K562 (cell line): ENCODE data around the gene ERGIC1. TPM values are rescaled to one million over a fixed set of nuclear protein-coding genes. Genes with fewer than 3 reads are reported as not detected.

Experiments
- ARID1B ChIP-seq: fragments of 450-650 bp; IDR thresholded peaks from 2 replicates; pipeline ENCODE4 v1.6.1; 2016; ENCODE audit warnings: antibody characterized with exemption, mild to moderate bottlenecking, inconsistent platforms
- ERF ChIP-seq: fragments of 450-650 bp; formaldehyde crosslinking; IDR thresholded peaks from 2 replicates; pipeline ENCODE4 v1.4.0; 2020; ENCODE audit warnings: mild to moderate bottlenecking, mixed read lengths
- FOS ChIP-seq: IDR thresholded peaks from 3 replicates; pipeline ENCODE4 v1.6.1; 2011; ENCODE audit not compliant: insufficient read length; ENCODE audit errors: extremely low read depth
- HSF4 ChIP-seq: fragments of 250-450 bp; sonication (Bioruptor Pico); IDR thresholded peaks from 2 replicates; pipeline ENCODE4 v2.1.2; 2022; ENCODE audit warnings: mild to moderate bottlenecking, moderate library complexity, borderline replicate concordance
- KDM5B ChIP-seq: fragments of 200-600 bp; sonication (generic); IDR thresholded peaks from 2 replicates; pipeline ENCODE4 v1.6.1; 2012; ENCODE audit warnings: low read depth, mild to moderate bottlenecking, moderate library complexity, low read length, control low read depth, inconsistent platforms; ENCODE audit not compliant: insufficient replicate concordance
- POLR2AphosphoS5 ChIP-seq: IDR thresholded peaks from 2 replicates; pipeline ENCODE4 v1.6.1; 2011; ENCODE audit warnings: mild to moderate bottlenecking, low read depth, low read length, moderate library complexity; ENCODE audit not compliant: control insufficient read depth, insufficient read depth
- RAD51 ChIP-seq: fragments of 450-650 bp; IDR thresholded peaks from 2 replicates; pipeline ENCODE4 v1.7.1; 2016; ENCODE audit warnings: low read depth, mild to moderate bottlenecking, borderline replicate concordance
- TAF1 ChIP-seq: IDR thresholded peaks from 2 replicates; pipeline ENCODE4 v1.6.1; 2011; ENCODE audit warnings: mild to moderate bottlenecking, low read length, moderate library complexity; ENCODE audit not compliant: insufficient read depth, control insufficient read depth, severe bottlenecking; ENCODE audit errors: extremely low read depth
- ZNF12 ChIP-seq: sonication (generic); formaldehyde crosslinking; IDR thresholded peaks from 2 replicates; pipeline ENCODE4 v1.4.0; 2020; ENCODE audit warnings: mild to moderate bottlenecking, missing genetic modification reagents
- ZNF212 ChIP-seq: fragments of 450-650 bp; formaldehyde crosslinking; IDR thresholded peaks from 2 replicates; pipeline ENCODE4 v1.4.0; 2020; ENCODE audit warnings: mild to moderate bottlenecking
- ZNF589 ChIP-seq: fragments of 200-800 bp; sonication (Bioruptor generic); IDR thresholded peaks from 2 replicates; pipeline ENCODE4 v1.6.1; 2016; ENCODE audit warnings: low read depth, missing genetic modification characterization, missing compliant biosample characterization
- polyA plus RNA-seq, 8 experiments: library from polyadenylated mRNA; depleted of rRNA in 4 of 8; stranded (reverse) in 5 of 8; unstranded in 3 of 8; fragments of >200 nt; fragmentation: Nextera tagmentation in 2 of 8; fragmentation: Illumina TruSeq in 1 of 8; extraction: Ambion mirVana in 2 of 8; extraction: Trizol in 1 of 8; gene quantifications; 2 replicates each; pipeline versions ENCODE4 v1.2.1 to v1.2.3, GENCODE V29; 2011 to 2014; ENCODE audit warnings: inconsistent platforms in 1 of 8, missing spikeins in 1 of 8
- total RNA-seq, 7 experiments: library from RNA; depleted of rRNA in 6 of 7; stranded (reverse); fragments of >200 nt in 6 of 7; fragmentation: Illumina TruSeq in 2 of 7; extraction: Trizol in 2 of 7; gene quantifications; 2 replicates each; pipeline versions ENCODE4 v1.2.1 to v1.2.3, GENCODE V29; 2011 to 2021; ENCODE audit warnings: low replicate concordance in 1 of 7
- TF ChIP-seq, protein P1 (sequence below): fragments of 450-650 bp; IDR thresholded peaks from 2 replicates; pipeline ENCODE4 v1.6.1; 2016; ENCODE audit warnings: mild to moderate bottlenecking, moderate library complexity
- TF ChIP-seq, protein P2 (sequence below): fragments of 200-400 bp; formaldehyde crosslinking; IDR thresholded peaks from 2 replicates; pipeline ENCODE4 v1.6.1; 2017; ENCODE audit warnings: mild to moderate bottlenecking, low read depth, low read length, moderate library complexity

The ERGIC1 gene
- total and polyA plus RNA-seq, 9 of the 15 experiments (the other 6 are each of a cell fraction or from before 2014, with no cell fraction given): 5.5 to 68.4 (median 36.4) TPM

DNA sequence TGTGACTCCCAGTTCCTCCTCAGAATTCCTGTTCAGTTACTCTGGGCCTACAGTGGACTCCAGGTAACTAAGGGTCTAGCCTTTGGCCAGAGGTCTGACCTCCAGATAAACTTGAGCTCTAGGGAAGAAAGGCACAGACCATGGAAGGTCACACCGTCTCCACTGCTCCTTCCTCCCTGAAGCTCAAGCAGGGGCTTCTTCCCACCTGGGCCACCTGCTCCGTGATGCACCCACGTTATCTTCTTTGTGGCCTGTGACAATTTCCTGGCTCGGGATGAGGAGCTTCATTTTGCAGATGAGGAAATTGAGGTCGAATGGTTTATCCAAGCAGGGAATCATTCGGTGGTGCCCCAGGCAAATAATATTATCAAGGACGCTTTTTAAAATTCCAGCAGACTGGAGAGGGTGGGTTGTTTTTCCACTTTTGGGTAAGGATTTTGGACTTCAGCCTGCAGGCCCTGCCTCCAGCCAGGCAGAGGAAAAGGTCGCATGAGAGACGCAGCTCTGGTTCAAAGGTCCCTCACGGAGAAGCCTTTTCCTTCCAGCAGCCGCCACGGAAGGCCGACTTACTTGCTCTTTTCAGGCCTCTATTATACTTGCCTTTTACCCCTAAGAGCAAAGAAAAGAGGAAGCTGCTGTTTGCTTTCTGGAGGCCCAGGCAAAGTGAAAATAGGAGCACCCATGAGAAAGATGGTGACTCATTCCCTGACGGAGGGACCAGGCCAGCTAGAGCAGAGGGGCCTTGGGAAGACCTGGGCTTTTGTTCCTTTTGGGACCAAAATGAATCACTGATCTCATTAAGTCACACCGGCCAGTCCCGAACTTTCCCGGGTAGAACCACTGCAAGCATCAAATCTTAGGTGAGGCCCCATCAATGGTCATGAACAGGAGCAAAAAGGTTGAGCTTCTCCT is 40.2 kb upstream of the ERGIC1 start (continued):
- TF ChIP-seq, protein P1, sequence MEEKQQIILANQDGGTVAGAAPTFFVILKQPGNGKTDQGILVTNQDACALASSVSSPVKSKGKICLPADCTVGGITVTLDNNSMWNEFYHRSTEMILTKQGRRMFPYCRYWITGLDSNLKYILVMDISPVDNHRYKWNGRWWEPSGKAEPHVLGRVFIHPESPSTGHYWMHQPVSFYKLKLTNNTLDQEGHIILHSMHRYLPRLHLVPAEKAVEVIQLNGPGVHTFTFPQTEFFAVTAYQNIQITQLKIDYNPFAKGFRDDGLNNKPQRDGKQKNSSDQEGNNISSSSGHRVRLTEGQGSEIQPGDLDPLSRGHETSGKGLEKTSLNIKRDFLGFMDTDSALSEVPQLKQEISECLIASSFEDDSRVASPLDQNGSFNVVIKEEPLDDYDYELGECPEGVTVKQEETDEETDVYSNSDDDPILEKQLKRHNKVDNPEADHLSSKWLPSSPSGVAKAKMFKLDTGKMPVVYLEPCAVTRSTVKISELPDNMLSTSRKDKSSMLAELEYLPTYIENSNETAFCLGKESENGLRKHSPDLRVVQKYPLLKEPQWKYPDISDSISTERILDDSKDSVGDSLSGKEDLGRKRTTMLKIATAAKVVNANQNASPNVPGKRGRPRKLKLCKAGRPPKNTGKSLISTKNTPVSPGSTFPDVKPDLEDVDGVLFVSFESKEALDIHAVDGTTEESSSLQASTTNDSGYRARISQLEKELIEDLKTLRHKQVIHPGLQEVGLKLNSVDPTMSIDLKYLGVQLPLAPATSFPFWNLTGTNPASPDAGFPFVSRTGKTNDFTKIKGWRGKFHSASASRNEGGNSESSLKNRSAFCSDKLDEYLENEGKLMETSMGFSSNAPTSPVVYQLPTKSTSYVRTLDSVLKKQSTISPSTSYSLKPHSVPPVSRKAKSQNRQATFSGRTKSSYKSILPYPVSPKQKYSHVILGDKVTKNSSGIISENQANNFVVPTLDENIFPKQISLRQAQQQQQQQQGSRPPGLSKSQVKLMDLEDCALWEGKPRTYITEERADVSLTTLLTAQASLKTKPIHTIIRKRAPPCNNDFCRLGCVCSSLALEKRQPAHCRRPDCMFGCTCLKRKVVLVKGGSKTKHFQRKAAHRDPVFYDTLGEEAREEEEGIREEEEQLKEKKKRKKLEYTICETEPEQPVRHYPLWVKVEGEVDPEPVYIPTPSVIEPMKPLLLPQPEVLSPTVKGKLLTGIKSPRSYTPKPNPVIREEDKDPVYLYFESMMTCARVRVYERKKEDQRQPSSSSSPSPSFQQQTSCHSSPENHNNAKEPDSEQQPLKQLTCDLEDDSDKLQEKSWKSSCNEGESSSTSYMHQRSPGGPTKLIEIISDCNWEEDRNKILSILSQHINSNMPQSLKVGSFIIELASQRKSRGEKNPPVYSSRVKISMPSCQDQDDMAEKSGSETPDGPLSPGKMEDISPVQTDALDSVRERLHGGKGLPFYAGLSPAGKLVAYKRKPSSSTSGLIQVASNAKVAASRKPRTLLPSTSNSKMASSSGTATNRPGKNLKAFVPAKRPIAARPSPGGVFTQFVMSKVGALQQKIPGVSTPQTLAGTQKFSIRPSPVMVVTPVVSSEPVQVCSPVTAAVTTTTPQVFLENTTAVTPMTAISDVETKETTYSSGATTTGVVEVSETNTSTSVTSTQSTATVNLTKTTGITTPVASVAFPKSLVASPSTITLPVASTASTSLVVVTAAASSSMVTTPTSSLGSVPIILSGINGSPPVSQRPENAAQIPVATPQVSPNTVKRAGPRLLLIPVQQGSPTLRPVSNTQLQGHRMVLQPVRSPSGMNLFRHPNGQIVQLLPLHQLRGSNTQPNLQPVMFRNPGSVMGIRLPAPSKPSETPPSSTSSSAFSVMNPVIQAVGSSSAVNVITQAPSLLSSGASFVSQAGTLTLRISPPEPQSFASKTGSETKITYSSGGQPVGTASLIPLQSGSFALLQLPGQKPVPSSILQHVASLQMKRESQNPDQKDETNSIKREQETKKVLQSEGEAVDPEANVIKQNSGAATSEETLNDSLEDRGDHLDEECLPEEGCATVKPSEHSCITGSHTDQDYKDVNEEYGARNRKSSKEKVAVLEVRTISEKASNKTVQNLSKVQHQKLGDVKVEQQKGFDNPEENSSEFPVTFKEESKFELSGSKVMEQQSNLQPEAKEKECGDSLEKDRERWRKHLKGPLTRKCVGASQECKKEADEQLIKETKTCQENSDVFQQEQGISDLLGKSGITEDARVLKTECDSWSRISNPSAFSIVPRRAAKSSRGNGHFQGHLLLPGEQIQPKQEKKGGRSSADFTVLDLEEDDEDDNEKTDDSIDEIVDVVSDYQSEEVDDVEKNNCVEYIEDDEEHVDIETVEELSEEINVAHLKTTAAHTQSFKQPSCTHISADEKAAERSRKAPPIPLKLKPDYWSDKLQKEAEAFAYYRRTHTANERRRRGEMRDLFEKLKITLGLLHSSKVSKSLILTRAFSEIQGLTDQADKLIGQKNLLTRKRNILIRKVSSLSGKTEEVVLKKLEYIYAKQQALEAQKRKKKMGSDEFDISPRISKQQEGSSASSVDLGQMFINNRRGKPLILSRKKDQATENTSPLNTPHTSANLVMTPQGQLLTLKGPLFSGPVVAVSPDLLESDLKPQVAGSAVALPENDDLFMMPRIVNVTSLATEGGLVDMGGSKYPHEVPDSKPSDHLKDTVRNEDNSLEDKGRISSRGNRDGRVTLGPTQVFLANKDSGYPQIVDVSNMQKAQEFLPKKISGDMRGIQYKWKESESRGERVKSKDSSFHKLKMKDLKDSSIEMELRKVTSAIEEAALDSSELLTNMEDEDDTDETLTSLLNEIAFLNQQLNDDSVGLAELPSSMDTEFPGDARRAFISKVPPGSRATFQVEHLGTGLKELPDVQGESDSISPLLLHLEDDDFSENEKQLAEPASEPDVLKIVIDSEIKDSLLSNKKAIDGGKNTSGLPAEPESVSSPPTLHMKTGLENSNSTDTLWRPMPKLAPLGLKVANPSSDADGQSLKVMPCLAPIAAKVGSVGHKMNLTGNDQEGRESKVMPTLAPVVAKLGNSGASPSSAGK: no peak
- no peak for TF ChIP-seq RAD51
- no peak for TF ChIP-seq POLR2AphosphoS5
- TF ChIP-seq ERF (CRISPR knock-in tag): no peak
- TF ChIP-seq, protein P2, sequence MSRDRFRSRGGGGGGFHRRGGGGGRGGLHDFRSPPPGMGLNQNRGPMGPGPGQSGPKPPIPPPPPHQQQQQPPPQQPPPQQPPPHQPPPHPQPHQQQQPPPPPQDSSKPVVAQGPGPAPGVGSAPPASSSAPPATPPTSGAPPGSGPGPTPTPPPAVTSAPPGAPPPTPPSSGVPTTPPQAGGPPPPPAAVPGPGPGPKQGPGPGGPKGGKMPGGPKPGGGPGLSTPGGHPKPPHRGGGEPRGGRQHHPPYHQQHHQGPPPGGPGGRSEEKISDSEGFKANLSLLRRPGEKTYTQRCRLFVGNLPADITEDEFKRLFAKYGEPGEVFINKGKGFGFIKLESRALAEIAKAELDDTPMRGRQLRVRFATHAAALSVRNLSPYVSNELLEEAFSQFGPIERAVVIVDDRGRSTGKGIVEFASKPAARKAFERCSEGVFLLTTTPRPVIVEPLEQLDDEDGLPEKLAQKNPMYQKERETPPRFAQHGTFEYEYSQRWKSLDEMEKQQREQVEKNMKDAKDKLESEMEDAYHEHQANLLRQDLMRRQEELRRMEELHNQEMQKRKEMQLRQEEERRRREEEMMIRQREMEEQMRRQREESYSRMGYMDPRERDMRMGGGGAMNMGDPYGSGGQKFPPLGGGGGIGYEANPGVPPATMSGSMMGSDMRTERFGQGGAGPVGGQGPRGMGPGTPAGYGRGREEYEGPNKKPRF: no peak
- TF ChIP-seq ZNF589 (CRISPR knock-in tag): no peak
- TF ChIP-seq FOS: peak; percentile 16
- no peak for TF ChIP-seq TAF1
- TF ChIP-seq ZNF12 (CRISPR knock-in tag): peak; percentile 94
- peak; percentile 44 for TF ChIP-seq ARID1B
- TF ChIP-seq KDM5B: no peak
- TF ChIP-seq HSF4: no peak
- TF ChIP-seq ZNF212 (CRISPR knock-in tag): no peak
